Measurements from ENCODE around the gene SORBS1. TPM values are rescaled to one million over a fixed set of nuclear protein-coding genes. Genes with fewer than 3 reads are reported as not detected.

Gene SORBS1
- total RNA-seq, 4 donors from 2014 or later, result 35.1 to 53.1 (median 43.3) TPM

- DNase-seq (ENCODE audit: low spot score in 2 of 2), result peak in 1 of 2 donors; percentile 31
- TF ChIP-seq CTCF (IDR thresholded peaks at IDR 0.05) (no peak), POLR2A (IDR thresholded peaks at IDR 0.05) (no peak)
- no peak overlapping the region for H3K4me3 ChIP-seq (ENCODE audit: low read depth, poor library complexity, severe bottlenecking)
- intact Hi-C loops (cut with DNase I; ENCODE audit: low total_unique reads), result no loop called here
- 55 to 62% methylated on average over 7 of the region's 7 CpGs for WGBS, 2 donors
Observed at GRCh38 chr10:95572131-95572820, 11.1 kb upstream of the SORBS1 start.

GRCh38 chr10:95571390-95571789 is 10.2 kb upstream of the SORBS1 start:
- 97 to 98% methylated on average over 4 of the region's 4 CpGs for WGBS, 2 donors
- TF ChIP-seq CTCF (IDR thresholded peaks at IDR 0.05), result no peak
- no peak for TF ChIP-seq POLR2A (IDR thresholded peaks at IDR 0.05)
- intact Hi-C loops (cut with DNase I; ENCODE audit: low total_unique reads), result no loop called here
- H3K4me3 ChIP-seq (ENCODE audit: low read depth, poor library complexity, severe bottlenecking), result no peak overlapping the region
- DNase-seq (ENCODE audit: low spot score in 2 of 2), result no peak

- no peak for DNase-seq (ENCODE audit: low spot score in 2 of 2)
- H3K4me3 ChIP-seq (ENCODE audit: low read depth, poor library complexity, severe bottlenecking), result no peak overlapping the region
- no peak for TF ChIP-seq CTCF (IDR thresholded peaks at IDR 0.05)
- TF ChIP-seq POLR2A (IDR thresholded peaks at IDR 0.05), result no peak
- intact Hi-C loops (cut with DNase I; ENCODE audit: low total_unique reads), result no loop called here
Observed at GRCh38 chr10:95569368-95569767, 8.2 kb upstream of the SORBS1 start.

- no peak for TF ChIP-seq POLR2A (IDR thresholded peaks at IDR 0.05)
- WGBS, 2 donors, result 74 to 82% methylated on average over 5 of the region's 5 CpGs
- intact Hi-C loops (cut with DNase I; ENCODE audit: low total_unique reads), result no loop called here
- no peak overlapping the region for H3K4me3 ChIP-seq (ENCODE audit: low read depth, poor library complexity, severe bottlenecking)
- no peak for DNase-seq (ENCODE audit: low spot score in 2 of 2)
Observed at GRCh38 chr10:95567903-95568630, 6.9 kb upstream of the SORBS1 start.

GRCh38 chr10:95566136-95566535 is 5.0 kb upstream of the SORBS1 start:
- no peak overlapping the region for H3K4me3 ChIP-seq (ENCODE audit: low read depth, poor library complexity, severe bottlenecking)
- WGBS, 2 donors, result 80 to 83% methylated on average over 6 of the region's 6 CpGs
- TF ChIP-seq CTCF (IDR thresholded peaks at IDR 0.05) (no peak), POLR2A (IDR thresholded peaks at IDR 0.05) (no peak)
- no peak for DNase-seq (ENCODE audit: low spot score in 2 of 2)
- intact Hi-C loops (cut with DNase I; ENCODE audit: low total_unique reads), result no loop called here

- H3K4me3 ChIP-seq (ENCODE audit: low read depth, poor library complexity, severe bottlenecking), result no peak overlapping the region
- no peak for TF ChIP-seq POLR2A (IDR thresholded peaks at IDR 0.05)
- no peak for TF ChIP-seq CTCF (IDR thresholded peaks at IDR 0.05)
- intact Hi-C loops (cut with DNase I; ENCODE audit: low total_unique reads), result no loop called here
- 82 to 86% methylated on average over 7 of the region's 7 CpGs for WGBS, 2 donors
- DNase-seq (ENCODE audit: low spot score in 2 of 2), result no peak
Observed at GRCh38 chr10:95565336-95565735, 4.2 kb upstream of the SORBS1 start.
